Right kidney (tissue), 9 donors: ENCODE measurements around the gene MAZ.
"Not testable (repeated sequence)": the region's sequence is repeated elsewhere in the genome, so short reads cannot be mapped to it uniquely, and the experiment has no call there.

Experiments used
- DNase-seq: peaks from one replicate; pipeline ENCODE4 v3.0.0-alpha.2; 2016
- long read RNA-seq, 8 donors: transcript quantifications; one replicate each; lab custom pipeline, GENCODE V29; 2026

The MAZ gene
- long read RNA-seq, donor 1, transcript MAZ-202 (5 exons, 2,532 nt): major isoform, 16 of 41 reads
- long read RNA-seq, donor 1, transcript MAZ-201 (6 exons, 2,698 nt): minor isoform, 9 of 41 reads
- long read RNA-seq, donor 1, partial matches to known transcripts: 9 of 41 reads
- long read RNA-seq, donor 1, other reads (novel, unspliced or antisense): 0 of 41 reads
- long read RNA-seq, donor 2, transcript MAZ-201 (6 exons, 2,698 nt): minor isoform, 8 of 44 reads
- long read RNA-seq, donor 2, transcript MAZ-202 (5 exons, 2,532 nt): major isoform, 22 of 44 reads
- long read RNA-seq, donor 2, partial matches to known transcripts: 11 of 44 reads
- long read RNA-seq, donor 2, other reads (novel, unspliced or antisense): 0 of 44 reads
- long read RNA-seq, donor 3, transcript MAZ-202 (5 exons, 2,532 nt): major isoform, 21 of 85 reads
- long read RNA-seq, donor 3, partial matches to known transcripts: 57 of 85 reads
- long read RNA-seq, donor 3, other reads (novel, unspliced or antisense): 0 of 85 reads
- long read RNA-seq, donor 4, transcript MAZ-201 (6 exons, 2,698 nt): minor isoform, 9 of 219 reads
- long read RNA-seq, donor 4, transcript MAZ-202 (5 exons, 2,532 nt): major isoform, 29 of 219 reads
- long read RNA-seq, donor 4, partial matches to known transcripts: 175 of 219 reads
- long read RNA-seq, donor 4, other reads (novel, unspliced or antisense): 0 of 219 reads
- long read RNA-seq, donor 5, transcript MAZ-214 (3 exons, 1,464 nt): minor isoform, 6 of 80 reads
- long read RNA-seq, donor 5, transcript MAZ-210 (3 exons, 1,455 nt): minor isoform, 5 of 80 reads
- long read RNA-seq, donor 5, transcript MAZ-202 (5 exons, 2,532 nt): major isoform, 46 of 80 reads
- long read RNA-seq, donor 5, transcript MAZ-201 (6 exons, 2,698 nt): minor isoform, 9 of 80 reads
- long read RNA-seq, donor 5, partial matches to known transcripts: 9 of 80 reads
- long read RNA-seq, donor 5, other reads (novel, unspliced or antisense): 0 of 80 reads
- long read RNA-seq, donor 6, transcript MAZ-201 (6 exons, 2,698 nt): minor isoform, 13 of 83 reads
- long read RNA-seq, donor 6, transcript MAZ-202 (5 exons, 2,532 nt): major isoform, 28 of 83 reads
- long read RNA-seq, donor 6, partial matches to known transcripts: 28 of 83 reads
- long read RNA-seq, donor 6, other reads (novel, unspliced or antisense): 5 of 83 reads
- long read RNA-seq, donor 7: 0 reads
- long read RNA-seq, donor 8, transcript MAZ-214 (3 exons, 1,464 nt): minor isoform, 9 of 68 reads
- long read RNA-seq, donor 8, transcript MAZ-202 (5 exons, 2,532 nt): major isoform, 26 of 68 reads
- long read RNA-seq, donor 8, transcript MAZ-201 (6 exons, 2,698 nt): minor isoform, 9 of 68 reads
- long read RNA-seq, donor 8, partial matches to known transcripts: 15 of 68 reads
- long read RNA-seq, donor 8, other reads (novel, unspliced or antisense): 6 of 68 reads

DNA sequence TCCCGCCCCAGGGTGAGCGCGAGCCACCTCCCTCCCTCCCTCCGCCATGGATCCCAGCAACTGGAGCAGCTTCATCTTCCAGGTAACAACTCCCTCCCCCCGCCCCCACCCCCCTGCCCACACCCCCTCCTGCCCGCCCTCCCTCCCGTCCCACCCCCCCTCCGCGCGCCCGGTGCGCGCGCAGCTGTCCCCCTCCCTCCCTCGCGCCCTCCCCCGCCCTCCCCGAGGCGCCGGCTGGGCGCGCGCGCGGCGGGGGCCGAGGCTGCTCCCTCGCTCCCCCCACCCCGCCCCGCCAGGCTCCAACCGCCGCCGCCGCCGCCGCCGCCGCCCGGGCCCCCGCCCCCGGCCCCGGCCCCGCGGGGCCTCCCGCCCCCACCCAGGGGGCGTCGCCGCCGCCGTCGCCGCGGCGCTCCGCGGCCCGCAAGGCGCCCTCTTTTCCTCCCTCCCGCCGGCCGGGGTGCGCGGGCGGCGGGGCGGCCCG lies at the start of gene MAZ:
TSS of gene MAZ (plus strand) at position 431 of the 481 bp plus-strand sequence. CDS start 173 bp downstream, outside the sequence.
- DNase-seq: no peak

DNA sequence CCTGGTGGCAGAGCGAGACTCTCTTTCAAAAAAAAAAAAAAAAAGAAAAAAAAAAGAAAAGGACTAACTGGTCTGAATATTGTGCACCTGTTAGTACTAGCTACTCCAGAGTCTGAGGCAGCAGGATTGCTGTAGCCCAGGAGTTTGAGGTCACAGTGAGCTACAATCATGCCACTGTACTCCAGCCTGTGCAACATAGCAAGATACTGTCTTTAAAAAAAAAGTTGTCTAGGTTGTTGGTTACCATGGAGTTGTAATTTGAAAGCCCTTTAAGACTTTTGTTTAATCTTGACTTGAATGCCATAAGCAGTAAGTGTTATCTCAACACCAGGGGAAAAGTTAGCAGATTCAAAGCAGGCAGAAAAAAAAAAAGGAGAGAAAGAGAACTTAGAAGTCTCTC lies 49.7 kb upstream of the MAZ start:
- DNase-seq: no peak

DNA sequence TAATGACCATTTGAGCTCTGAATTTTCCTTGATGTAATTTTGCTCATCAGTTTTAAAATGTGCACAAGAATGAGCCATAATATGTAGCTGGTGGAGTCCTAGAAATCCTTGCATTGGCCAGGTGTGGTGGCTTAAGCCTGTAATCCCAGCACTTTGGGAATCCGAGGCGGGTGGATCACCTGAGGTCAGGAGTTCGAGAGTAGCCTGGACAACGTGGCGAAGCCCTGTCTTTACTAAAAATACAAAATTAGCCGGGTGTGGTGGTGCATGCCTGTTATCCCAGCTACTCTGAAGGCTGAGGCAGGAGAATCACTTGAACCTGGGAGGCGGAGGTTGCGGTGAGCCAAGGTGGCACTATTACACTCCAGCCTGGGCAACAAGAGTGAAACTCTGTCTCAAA lies 49.2 kb upstream of the MAZ start:
- DNase-seq: not testable (repeated sequence)

DNA sequence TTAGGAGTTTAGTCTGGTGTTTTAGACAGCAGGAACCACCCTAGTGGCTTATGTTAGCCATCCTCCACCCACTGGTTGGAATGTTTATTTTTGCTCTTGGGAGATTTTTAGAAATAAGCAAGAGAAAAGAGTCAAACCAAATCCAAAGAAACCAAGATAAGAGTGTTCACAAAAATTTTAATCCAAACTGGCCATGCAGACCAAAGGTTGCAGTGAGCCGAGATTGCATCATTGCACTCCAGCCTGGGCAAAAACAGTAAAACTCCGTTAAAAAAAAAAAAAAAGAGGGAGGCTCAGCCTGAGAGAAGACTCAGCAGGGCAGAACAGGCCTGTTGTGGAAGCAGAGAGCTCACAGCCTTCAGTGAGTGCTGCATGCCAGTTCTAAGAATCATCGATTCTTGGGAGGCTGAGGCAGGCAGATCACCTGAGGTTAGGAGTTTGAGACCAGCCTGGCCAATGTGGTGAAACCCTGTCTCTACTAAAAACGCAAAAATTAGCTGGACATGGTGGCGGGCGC lies 48.3 kb upstream of the MAZ start:
- DNase-seq: peak; percentile 28

DNA sequence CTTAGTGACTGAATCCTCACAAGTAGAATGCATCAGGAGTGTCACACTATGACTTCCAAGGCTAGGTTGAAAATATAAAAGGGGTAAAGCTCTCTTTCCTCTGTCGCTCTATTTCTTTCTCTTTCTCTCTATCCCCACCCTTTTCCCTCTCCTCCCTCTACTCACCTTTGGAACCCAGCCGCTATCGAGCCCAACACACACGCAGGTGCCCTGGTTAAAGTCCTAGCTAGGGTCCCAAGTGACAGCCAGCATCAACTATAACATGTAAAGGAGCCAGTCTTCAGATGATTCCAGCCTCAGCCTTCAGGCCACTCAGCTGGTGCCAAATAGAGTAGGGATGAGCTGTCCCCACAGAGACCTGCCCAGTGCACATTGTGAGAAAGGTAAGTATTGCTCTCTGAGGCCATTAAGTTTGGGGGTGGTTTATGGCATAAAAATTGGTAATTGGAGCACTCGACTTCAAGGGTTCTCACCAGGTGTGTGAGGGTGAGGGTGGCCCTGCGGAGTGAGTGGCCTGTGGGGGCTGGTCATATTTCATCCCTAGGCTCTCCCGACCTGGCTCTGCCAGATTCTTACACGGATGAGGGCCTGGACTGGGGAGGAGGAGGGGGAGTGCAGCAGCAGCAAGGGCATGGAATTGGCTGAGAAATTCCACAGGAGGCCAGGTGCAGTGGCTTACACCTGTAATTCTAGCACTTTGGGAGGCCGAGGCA lies 45.6 kb upstream of the MAZ start:
- DNase-seq: peak; percentile 27

DNA sequence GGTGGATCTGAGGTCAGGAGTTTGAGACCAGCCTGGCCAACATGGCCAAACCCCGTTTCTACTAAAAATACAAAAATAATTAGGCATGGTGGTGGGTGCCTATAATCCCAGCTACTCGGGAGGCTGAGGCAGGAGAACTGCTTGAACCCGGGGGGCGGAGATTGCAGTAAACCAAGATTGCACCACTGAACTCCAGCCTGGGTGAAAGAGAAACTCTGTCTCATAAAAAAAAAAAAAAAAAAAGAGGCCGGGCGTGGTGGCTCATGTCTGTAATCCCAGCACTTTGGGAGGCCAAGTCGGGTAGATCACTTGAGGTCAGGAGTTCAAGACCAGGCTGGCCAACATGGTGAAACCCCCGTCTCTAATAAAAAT lies 45.1 kb upstream of the MAZ start:
- DNase-seq: not testable (repeated sequence)

DNA sequence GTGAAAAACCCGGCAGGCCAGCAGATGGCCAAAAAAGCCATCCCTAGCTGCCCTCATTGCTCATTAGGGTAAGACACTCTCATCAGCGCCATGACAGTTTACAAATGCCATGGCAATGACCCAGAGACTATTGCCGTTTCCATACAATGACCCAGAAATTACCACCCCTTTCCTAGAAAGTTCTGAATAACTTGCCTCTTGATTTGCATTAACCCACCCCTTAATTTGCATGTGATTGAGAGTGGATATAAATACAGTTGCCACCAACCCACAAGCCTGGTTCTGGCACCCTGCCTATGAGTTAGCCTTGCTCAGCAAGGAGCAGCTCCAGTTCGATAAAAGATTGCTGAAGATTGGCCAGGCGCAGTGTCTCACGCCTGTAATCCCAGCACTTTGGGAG lies 44.4 kb upstream of the MAZ start:
- DNase-seq: no peak

DNA sequence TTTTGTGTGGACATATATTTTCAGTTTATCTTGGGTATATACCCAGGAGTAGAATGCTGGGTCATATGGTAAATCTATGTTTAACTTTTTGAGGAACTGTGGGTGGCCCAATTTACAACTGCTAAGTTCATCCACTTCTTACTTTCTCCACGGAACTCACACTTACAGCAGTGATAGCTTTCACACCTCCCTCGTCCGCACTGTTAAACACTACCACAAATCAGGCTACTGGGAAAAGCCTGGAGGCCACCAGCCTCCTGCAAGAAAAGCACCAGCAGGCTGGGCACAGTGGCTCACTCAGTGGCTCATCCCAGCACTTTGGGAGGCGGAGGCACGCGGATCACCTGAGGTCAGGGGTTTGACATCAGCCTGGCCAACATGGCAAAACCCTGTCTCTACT lies 43.0 kb upstream of the MAZ start:
- DNase-seq: no peak

DNA sequence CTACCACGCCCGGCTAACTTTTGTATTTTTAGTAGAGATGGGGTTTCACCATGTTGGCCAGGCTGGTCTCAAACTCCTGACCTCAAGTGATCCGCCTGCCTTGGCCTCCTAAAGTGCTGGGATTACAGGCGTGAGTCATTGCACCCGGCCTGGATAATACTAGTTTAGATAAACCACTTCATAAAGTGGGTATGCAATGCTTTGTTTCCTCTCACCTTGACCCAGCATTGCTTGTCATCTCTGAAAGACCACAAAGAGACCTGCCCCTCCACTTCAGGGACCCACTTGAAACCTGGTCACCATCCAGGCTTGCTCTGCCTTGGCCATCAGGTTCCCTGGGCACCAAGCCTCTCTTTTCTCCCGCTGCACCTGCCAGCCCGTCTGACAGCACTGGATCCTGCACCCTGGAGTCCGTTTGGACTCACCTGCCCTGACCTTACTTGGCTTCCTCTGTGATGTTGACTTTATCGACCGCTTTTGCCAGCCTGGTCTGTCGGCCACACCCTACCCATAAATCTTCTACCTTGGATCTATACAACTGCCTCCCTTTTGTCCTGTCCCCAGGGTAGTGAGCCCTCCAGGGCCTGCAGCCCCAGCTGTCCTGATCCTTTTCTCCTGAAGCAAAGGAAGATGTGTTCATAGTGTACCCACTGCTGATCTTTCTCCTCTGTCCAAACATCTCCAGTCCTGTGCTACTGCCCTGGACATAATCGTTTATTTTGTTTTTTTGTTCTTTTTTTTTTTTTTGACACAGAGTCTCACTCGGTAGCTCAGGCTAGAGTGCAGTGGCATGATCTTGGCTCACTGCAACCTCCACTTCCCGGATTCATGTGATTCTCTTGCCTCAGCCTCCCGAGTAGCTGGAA lies 40.9 kb upstream of the MAZ start:
- no peak for DNase-seq

DNA sequence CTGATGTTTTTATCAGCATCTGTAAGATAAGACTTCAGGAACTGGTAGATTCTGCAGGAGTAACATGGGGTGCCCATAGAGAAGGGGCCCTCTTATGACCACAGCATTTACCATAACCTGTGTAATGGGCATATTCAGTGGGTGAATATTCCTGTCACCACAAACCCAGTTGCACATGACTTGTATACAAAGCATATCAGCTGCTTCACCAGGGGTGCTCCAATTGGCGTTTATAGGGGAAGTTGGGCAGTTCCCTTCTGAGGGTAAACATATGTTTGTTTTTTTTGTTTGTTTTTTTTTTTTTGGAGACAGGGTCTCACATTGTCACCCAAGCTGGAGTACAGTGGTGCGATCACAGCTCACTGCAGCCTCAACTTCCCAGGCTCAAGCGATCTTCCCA lies 39.8 kb upstream of the MAZ start:
- DNase-seq: no peak

DNA sequence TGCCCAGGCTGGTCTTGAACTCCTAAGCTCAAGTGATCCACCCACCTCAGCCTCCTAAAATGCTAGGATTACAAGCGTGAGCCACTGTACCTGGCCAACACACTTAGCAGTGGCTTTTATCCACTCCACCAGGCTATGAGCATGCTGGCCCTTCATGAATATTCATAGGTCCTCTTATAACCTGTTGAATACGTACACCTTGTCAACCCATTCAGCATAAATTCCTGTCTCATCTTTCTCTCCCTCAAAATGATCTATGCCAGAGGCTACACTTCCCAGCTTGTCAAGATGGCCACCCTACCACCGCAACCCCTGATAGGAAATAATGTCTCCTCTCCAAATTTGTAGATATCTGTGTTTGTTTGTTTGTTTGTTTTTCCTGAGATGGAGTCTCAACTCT lies 39.3 kb upstream of the MAZ start:
- no peak for DNase-seq

DNA sequence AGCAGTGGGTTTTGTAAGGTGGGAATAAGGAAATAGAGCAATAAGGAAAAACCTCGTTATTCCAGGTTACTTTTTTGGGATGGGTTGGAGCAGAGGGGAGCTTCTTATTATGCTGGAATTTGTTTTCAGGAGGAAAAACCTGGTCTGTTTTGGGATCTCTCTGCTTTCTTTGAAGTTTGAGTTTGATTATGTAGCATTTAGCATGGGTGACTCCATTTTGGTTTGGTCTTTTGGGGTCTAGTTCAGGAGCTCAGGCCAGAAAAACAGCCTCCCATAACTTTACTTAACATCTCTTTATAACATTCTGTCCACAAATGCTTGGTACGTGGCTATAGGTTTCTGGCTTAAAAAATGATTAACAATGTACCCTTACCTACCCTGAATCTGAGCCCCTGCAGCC lies 36.8 kb upstream of the MAZ start:
- DNase-seq: no peak

DNA sequence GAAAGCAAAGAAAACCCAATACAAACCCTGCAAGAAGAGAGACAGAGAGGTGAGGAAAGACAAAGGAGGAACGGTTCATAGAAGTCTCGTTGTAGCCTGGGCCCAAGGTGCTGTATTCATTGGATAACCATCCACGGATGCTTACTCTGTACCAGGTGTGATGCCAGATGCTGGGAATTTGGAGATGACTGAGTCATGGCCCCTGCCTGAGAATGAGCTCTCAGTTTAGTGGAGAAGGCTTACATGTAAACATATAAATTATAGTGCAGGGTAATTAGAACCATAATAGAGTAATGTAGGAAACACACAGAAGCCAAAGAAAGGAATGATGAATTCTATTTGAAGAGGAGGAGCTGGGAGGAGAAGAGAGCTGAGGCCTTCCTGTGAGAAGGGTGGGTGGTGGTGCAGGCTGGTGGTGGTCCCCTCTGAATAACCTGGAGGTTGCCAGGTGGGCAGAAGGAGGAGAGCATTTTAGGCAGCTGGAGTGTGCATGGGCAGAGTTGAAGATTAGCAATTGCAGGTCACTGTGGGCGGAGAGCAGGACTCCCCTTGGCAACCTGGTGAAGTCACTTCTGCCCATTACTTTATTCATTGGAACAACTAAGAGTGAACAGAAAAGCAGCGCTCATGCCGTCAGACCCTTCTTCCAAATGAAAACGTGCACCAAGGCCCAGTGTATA lies 35.9 kb upstream of the MAZ start:
- no peak for DNase-seq

DNA sequence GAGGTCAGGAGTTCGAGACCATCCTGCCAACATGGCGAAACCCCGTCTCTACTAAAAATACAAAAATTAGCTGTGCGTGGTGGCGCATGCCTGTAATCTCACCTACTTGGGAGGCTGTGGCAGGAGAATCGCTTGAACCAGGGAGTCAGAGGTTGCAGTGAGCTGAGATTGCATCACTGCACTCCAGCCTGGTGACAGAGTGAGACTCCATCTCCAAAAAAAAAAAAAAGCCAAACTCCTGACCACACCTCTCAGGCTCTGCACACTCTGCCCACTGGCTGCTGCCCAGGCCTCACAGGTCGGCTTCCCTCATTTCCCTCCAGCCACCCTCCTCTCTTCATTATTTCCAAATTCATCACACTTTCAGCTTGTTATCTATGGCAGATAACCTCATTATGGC lies 34.0 kb upstream of the MAZ start:
- DNase-seq: not testable (repeated sequence)

DNA sequence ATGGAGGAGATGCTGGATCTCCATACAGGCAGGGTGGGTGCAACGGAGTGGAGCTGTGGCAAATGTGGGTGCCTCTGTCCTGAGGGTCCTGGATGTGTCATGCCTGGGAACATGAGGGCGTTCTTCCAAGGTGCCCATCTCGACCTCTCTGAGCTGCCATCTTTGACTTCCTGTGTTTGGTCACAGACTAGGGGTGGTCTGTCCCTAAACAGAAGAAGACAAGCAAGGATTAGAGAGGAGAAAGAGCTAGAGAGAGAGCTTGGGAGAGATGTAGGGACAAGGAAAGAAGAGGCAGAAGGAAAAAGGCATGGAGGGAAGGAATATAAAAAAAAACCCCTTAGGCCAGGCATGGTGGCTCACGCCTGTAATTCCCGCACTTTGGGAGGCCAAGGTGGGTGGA lies 31.6 kb upstream of the MAZ start:
- no peak for DNase-seq

DNA sequence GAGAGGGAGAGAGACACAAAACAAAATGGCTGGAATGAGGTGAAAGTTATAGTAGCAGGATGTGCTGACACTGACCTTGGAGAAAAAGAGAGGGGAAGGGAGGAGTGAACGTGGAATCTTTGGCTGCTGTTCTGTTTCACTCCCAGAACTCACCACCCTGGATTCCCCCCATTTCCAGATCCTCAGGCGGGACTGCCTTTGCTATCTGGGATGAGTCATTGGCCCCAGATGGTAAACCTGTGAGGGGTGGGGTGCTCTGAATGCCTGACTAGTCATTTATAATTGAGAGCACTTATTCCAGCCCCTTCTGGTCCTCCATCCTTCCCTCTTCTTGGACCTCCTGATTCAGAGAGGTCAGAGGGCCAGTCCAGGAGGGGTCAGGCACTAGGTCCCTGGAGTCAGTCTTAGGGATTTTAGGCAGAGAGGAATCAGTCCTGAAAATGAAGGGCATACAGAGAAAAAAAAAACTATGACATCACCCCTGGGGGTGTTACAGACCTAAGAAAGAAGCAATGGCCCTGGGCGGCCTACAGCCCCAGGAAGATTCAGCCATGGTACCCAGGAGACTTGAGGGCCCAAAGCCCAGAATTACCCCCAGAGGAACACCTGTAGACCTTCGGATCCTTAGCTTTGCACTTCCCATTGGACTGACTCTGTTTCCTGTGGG lies 30.5 kb upstream of the MAZ start:
- DNase-seq: no peak

DNA sequence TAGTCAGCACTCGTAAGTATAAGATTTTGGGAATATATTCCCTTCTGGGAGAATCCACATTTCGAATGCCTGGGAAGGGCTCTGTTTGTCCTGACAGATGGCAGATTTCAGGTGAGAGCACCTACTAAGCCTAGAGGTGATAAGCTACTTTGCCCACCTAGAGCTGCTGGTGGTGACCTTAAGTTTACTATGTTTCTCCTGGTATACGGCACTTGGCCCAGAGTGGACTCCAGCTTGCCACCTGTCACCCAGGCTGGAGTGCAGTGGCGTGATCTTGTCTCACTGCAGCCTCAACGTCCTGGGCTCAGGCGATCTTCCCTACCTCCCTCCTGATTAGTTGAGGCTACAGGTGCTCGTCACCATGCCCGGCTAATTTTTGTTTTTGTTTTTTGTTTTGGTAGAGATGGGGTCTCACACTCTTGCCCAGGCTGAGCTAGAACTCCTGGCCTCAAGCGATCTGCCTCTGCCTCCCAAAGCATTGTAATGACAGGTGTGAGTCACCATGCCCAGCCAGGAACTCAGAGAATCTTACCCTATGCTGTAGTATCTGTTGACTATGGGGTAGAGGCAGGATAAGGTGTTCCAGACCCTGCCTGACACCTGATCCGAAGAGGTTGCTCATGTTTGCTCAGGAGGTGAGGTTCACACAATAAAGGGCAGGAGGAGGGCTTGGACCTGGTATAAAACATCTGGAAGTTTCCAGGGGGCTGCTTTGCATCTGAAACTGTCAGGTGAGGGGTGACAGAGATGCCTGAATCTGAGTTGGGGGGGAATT lies 28.6 kb upstream of the MAZ start, which contains the start of gene ZG16:
TSS of gene ZG16 (plus strand) at position 681 of the 775 bp plus-strand sequence. CDS start 1,011 bp downstream, outside the sequence.
- DNase-seq: no peak

DNA sequence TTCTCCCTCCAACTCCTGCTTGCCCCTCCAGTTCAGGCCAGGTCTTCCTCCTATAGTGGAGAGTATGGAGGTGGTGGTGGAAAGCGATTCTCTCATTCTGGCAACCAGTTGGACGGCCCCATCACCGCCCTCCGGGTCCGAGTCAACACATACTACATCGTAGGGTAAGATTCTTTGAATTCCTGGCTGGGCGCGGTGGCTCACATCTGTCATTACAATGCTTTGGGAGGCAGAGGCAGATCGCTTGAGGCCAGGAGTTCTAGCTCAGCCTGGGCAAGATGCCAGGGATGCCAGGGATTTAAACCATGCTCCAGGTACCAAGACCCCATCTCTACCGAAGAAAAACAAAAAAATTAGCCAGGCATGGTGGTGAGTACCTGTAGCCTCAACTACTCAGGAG lies 26.9 kb upstream of the MAZ start:
- DNase-seq: no peak
